Measurements from ENCODE around the gene TRIP13.

Gene TRIP13

GRCh38 chr5:944992-945685, 52.5 kb downstream of the TRIP13 start:
- no peak for TF ChIP-seq ZFX (IDR thresholded peaks at IDR 0.05; ENCODE audit: borderline replicate concordance)
- TF ChIP-seq CTCF (IDR thresholded peaks at IDR 0.05): no peak
- H3K27ac ChIP-seq: no peak overlapping the region

- H3K27ac ChIP-seq: no peak overlapping the region
Measured at GRCh38 chr5:945691-946551, 53.2 kb downstream of the TRIP13 start.

DNA sequence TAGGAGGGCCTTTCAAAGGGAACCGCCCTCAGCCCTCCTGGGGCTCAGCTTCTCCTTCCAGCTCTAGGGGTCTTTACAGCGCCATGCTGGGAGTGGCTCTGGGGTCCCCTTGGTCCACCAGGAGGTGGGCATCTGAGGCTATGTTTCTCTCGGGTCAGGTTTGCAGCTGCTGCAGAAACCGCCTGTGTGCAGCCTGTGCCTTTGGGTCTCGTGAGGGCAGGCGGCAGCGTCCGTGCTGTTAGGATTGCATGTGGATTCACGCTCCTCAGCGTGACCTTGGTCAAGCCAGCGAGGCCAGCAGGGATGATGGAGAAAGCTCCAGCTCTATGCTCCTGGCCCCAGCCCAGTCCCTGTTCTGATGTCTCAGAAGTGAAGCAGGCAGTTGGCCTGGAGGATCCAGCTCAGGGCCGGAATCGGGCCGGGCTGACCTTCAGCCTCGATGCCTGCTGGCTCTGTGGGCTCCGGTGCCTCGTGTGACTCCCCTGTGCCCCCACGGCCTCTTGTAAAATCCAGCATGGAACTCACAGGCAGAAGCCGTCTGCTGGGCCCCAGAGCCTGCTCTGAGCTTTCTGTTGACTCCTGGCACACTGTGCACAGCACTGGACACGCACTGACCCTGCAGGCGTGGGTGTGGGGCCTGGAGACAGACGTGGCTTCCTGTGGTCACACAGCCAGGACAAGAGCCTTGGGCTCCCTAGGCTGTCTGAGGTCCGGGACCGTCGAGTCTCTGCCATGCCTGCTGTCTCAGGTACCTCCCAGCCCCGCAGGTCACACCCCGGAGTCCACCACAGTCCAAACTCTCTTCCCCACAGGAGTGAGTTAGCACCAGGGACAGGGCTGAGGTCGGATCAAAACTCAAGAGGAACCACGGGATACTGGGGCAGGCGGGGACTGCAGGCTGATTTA, 54.3 kb downstream of the TRIP13 start:
- no peak for TF ChIP-seq ZFX (IDR thresholded peaks at IDR 0.05; ENCODE audit: borderline replicate concordance)
- no peak for TF ChIP-seq CTCF (IDR thresholded peaks at IDR 0.05)
- no peak overlapping the region for H3K27ac ChIP-seq

More at GRCh38 chr5:945691-946551, 53.2 kb downstream of the TRIP13 start:
- TF ChIP-seq ZFX (IDR thresholded peaks at IDR 0.05; ENCODE audit: borderline replicate concordance) (no peak), CTCF (IDR thresholded peaks at IDR 0.05) (no peak)

DNA sequence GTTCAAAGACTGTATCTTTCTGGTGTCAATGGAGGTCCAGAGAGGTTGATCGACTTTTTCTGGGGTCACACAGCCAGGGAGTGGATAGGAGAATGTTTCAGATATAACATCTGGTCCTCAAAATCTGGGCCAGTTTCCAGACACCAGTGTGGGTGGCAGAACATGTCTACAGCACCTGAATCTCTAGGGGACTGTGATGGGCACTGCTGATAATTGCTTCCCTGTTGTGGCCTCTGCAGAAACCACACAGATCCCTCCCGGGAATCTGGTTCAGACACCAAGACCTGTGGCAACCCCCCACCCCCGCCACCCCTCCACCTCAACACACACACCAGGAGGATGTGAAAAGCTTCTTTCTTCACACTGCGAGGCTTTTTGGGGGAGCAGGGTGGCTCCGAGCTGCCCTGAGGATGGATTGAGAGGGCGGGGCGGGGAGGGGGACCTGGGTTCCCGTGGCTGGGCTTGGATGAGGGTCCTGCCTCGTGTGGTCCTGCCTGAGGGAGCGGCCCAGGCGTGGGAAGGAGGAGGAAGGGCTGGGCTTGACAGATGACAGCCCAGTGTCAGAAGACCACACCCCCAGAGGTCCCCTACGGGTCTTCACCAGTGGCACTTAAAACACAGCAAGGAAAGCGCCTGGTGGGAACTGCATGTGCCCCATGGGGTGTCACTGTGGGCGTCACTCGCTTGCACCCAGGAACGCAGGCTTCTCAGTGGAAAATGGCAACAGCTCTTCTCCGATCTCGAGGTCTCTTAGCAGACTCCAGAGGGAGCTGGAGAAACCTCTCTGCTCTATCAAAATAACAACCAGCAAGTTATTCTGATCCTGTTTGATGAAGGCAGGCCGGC, 55.2 kb downstream of the TRIP13 start:
- TF ChIP-seq ZFX (IDR thresholded peaks at IDR 0.05; ENCODE audit: borderline replicate concordance): no peak
- TF ChIP-seq CTCF (IDR thresholded peaks at IDR 0.05): no peak
- no peak overlapping the region for H3K27ac ChIP-seq

- no peak overlapping the region for H3K27ac ChIP-seq
- TF ChIP-seq ZFX (IDR thresholded peaks at IDR 0.05; ENCODE audit: borderline replicate concordance) (no peak), CTCF (IDR thresholded peaks at IDR 0.05) (no peak)
Measured at GRCh38 chr5:948472-949274, 56.0 kb downstream of the TRIP13 start.

GRCh38 chr5:949275-949543, 56.5 kb downstream of the TRIP13 start:
- no peak overlapping the region for H3K27ac ChIP-seq
- no peak for TF ChIP-seq CTCF (IDR thresholded peaks at IDR 0.05)
- TF ChIP-seq ZFX (IDR thresholded peaks at IDR 0.05; ENCODE audit: borderline replicate concordance): no peak

All from 22Rv1 (cell line).